Liver (tissue), 9 donors: Measurements from ENCODE around the gene DNM2. TPM values are rescaled to one million over a fixed set of nuclear protein-coding genes. Genes with fewer than 3 reads are reported as not detected.

Source experiments
- DNase-seq: peaks from one replicate; pipeline ENCODE4 v3.0.0-alpha.2; 2017; ENCODE audit warnings: low spot score
- H3K27ac ChIP-seq, 2 donors: one replicate each; pipeline ENCODE4 v1.7.0; 2013; ENCODE audit warnings: inconsistent platforms in 2 of 2, low read length in 2 of 2, control low read depth in 1 of 2, low read depth in 1 of 2, mild to moderate bottlenecking in 1 of 2
- H3K27me3 ChIP-seq, 4 donors: one replicate each; pipeline versions ENCODE4 v1.6.1 to v1.7.0; 2013; ENCODE audit warnings: low read length in 3 of 4, inconsistent platforms in 1 of 4, mild to moderate bottlenecking in 1 of 4, moderate library complexity in 1 of 4; ENCODE audit not compliant: control insufficient read depth in 4 of 4, insufficient read depth in 4 of 4
- H3K36me3 ChIP-seq, 4 donors: one replicate each; pipeline versions ENCODE4 v1.6.1 to v1.7.0; 2013; ENCODE audit warnings: low read length in 3 of 4, mild to moderate bottlenecking in 3 of 4, low read depth in 1 of 4, moderate library complexity in 1 of 4; ENCODE audit not compliant: control insufficient read depth in 4 of 4, insufficient read depth in 3 of 4
- H3K4me1 ChIP-seq, 4 donors: one replicate each; pipeline versions ENCODE4 v1.6.1 to v1.7.0; 2013; ENCODE audit warnings: low read length in 3 of 4, mild to moderate bottlenecking in 3 of 4, moderate library complexity in 1 of 4; ENCODE audit not compliant: control insufficient read depth in 4 of 4, insufficient read depth in 4 of 4
- H3K4me3 ChIP-seq, 3 donors: one replicate each; pipeline versions ENCODE4 v1.6.1 to v1.7.0; 2013; ENCODE audit warnings: low read length in 3 of 3, control low read depth in 1 of 3, low read depth in 1 of 3, mild to moderate bottlenecking in 1 of 3
- H3K9ac ChIP-seq, 2 donors: one replicate each; pipeline ENCODE4 v1.7.0; 2013; ENCODE audit warnings: low read length in 2 of 2, mild to moderate bottlenecking in 2 of 2, moderate library complexity in 2 of 2, control low read depth in 1 of 2, low read depth in 1 of 2
- H3K9me3 ChIP-seq, 4 donors: one replicate each; pipeline versions ENCODE4 v1.6.1 to v1.7.0; 2013; ENCODE audit warnings: low read length in 3 of 4; ENCODE audit not compliant: control insufficient read depth in 4 of 4
- ATF3 ChIP-seq: IDR thresholded peaks from 2 replicates; pipeline ENCODE4 v1.6.1; 2016; ENCODE audit warnings: antibody characterized with exemption
- CTCF ChIP-seq: fragments of 150-350 bp; IDR thresholded peaks from 2 replicates; pipeline ENCODE4 v1.5.1; 2017; ENCODE audit warnings: improper control_type of control experiment, low read depth, low read length; ENCODE audit not compliant: missing input control
- EGR1 ChIP-seq, 2 donors: IDR thresholded peaks; 2 replicates each; pipeline ENCODE4 v1.6.1; 2016 to 2018; ENCODE audit warnings: antibody characterized with exemption in 2 of 2, low read depth in 2 of 2
- FOXA1 ChIP-seq: IDR thresholded peaks from 2 replicates; pipeline ENCODE4 v1.6.1; 2016; ENCODE audit warnings: antibody characterized with exemption
- FOXA2 ChIP-seq: IDR thresholded peaks from 2 replicates; pipeline ENCODE4 v1.6.1; 2016; ENCODE audit warnings: antibody characterized with exemption
- GABPA ChIP-seq, 2 donors: IDR thresholded peaks in 1 of 2; conservative IDR thresholded peaks in 1 of 2; 2 replicates each; pipeline ENCODE4 v1.6.1; 2016; ENCODE audit warnings: antibody characterized with exemption in 2 of 2, mild to moderate bottlenecking in 1 of 2, moderate library complexity in 1 of 2
- HNF4G ChIP-seq: IDR thresholded peaks from 2 replicates; pipeline ENCODE4 v1.6.1; 2016; ENCODE audit warnings: antibody characterized with exemption
- JUND ChIP-seq, 2 donors: IDR thresholded peaks; 2 replicates each; pipeline ENCODE4 v1.6.1; 2016; ENCODE audit warnings: antibody characterized with exemption in 2 of 2
- NR2F2 ChIP-seq: IDR thresholded peaks from 2 replicates; pipeline ENCODE4 v1.6.1; 2016; ENCODE audit warnings: antibody characterized with exemption
- RAD21 ChIP-seq, 2 donors: IDR thresholded peaks; 2 replicates each; pipeline ENCODE4 v1.6.1; 2016; ENCODE audit warnings: antibody characterized with exemption in 2 of 2, mild to moderate bottlenecking in 2 of 2
- REST ChIP-seq: IDR thresholded peaks from 2 replicates; pipeline ENCODE4 v1.6.1; 2016; ENCODE audit warnings: antibody characterized with exemption, mild to moderate bottlenecking
- RXRA ChIP-seq, 2 donors: IDR thresholded peaks; 2 replicates each; pipeline ENCODE4 v1.6.1; 2017 to 2018; ENCODE audit warnings: antibody characterized with exemption in 2 of 2, mild to moderate bottlenecking in 1 of 2
- SP1 ChIP-seq: IDR thresholded peaks from 2 replicates; pipeline ENCODE4 v1.6.1; 2018; ENCODE audit warnings: antibody characterized with exemption, mild to moderate bottlenecking
- YY1 ChIP-seq: IDR thresholded peaks from 2 replicates; pipeline ENCODE4 v1.6.1; 2016; ENCODE audit warnings: antibody characterized with exemption, mild to moderate bottlenecking
- ZBTB33 ChIP-seq: IDR thresholded peaks from 2 replicates; pipeline ENCODE4 v1.6.1; 2016; ENCODE audit warnings: antibody characterized with exemption
- WGBS: extraction: QIAGEN DNeasy Blood & Tissue Kit; methylation state at CpG from one replicate; pipeline ENCODE4 v1.1.7; 2013; 5-methylcytosine and 5-hydroxymethylcytosine counted together
- polyA plus RNA-seq, 2 donors: library from polyadenylated mRNA; stranded (reverse) in 1 of 2; unstranded in 1 of 2; fragments of 200-250 nt in 1 of 2; fragments of >200 nt in 1 of 2; fragmentation: Nextera tagmentation in 1 of 2; extraction: Ambion mirVana in 1 of 2; gene quantifications; one replicate each; pipeline versions ENCODE4 v1.2.1 to v1.2.3, GENCODE V29; 2013 to 2015
- total RNA-seq, 2 donors: library from RNA; depleted of rRNA; stranded (reverse); fragments of >200 nt; gene quantifications; one replicate each; pipeline ENCODE4 v1.2.3, GENCODE V29; 2014
- TF ChIP-seq, protein P1 (sequence below): IDR thresholded peaks from 2 replicates; pipeline ENCODE4 v1.6.1; 2016; ENCODE audit warnings: antibody characterized with exemption
- donor health status: healthy.
- donor health status: healthy.
- donor health status: healthy.
- donor health status: healthy.
- donor health status: healthy.

Gene DNM2
- total and polyA plus RNA-seq, 4 donors: 23.1 to 95.1 (median 59.1) TPM

- TF ChIP-seq REST: no peak
- TF ChIP-seq, protein P1, sequence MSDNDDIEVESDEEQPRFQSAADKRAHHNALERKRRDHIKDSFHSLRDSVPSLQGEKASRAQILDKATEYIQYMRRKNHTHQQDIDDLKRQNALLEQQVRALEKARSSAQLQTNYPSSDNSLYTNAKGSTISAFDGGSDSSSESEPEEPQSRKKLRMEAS: no peak
Measured at GRCh38 chr19:10848230-10848856, 130.5 kb downstream of the DNM2 start, which contains the start of gene C19orf38 (continued).

DNA sequence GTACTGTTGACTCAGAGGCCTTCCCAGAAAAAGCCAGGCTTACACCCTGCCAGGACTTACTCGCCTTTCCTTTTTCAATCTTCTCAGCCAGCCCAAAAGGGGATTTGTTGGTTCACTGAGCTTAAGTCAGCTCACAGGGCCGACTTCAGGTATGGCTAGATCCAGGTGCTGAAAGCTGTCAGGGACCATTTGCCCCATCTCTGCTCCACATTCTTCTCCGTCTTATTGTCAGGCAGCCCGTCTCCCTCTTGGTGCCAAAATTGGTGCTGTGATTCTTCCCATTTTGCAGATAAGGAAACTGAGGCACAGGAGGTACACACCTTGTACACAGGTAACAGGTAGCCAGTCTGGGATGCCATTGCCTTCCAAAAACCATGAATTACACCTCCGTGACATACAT lies 132.8 kb downstream of the DNM2 start:
- TF ChIP-seq RXRA (IDR thresholded peaks at IDR 0.05): no peak
- no peak for TF ChIP-seq GABPA (IDR thresholded peaks at IDR 0.05 in 1 of 2, conservative IDR thresholded peaks at IDR 0.05 in 1 of 2)
- no peak for TF ChIP-seq YY1
- TF ChIP-seq ATF3: no peak
- no peak for TF ChIP-seq ZBTB33
- TF ChIP-seq SP1: no peak
- no peak for TF ChIP-seq NR2F2
- TF ChIP-seq RAD21 (IDR thresholded peaks at IDR 0.05): no peak
- no peak for TF ChIP-seq CTCF
- no peak for TF ChIP-seq JUND (IDR thresholded peaks at IDR 0.05)
- TF ChIP-seq, protein P1: no peak
- TF ChIP-seq HNF4G: no peak
- no peak for TF ChIP-seq FOXA2
- TF ChIP-seq REST: no peak
- no peak for TF ChIP-seq EGR1 (IDR thresholded peaks at IDR 0.05; ENCODE audit: low read depth in 2 of 2)
- no peak for TF ChIP-seq FOXA1
- no peak overlapping the region for H3K9ac ChIP-seq
- H3K27ac ChIP-seq: no peak overlapping the region
- H3K4me1 ChIP-seq: no peaks in the 10 kb centered on the region
- H3K4me3 ChIP-seq: no peak overlapping the region
- no peaks in the 10 kb centered on the region for H3K36me3 ChIP-seq
- H3K27me3 ChIP-seq: no peaks in the 10 kb centered on the region
- DNase-seq: no peak
- no peaks in the 10 kb centered on the region for H3K9me3 ChIP-seq
- whole genome bisulfite sequencing: 94% methylated on average over 5 of the region's 5 CpGs
